AG10803 (cell line): ENCODE measurements around the gene JOSD2.

ENCODE experiments used
- DNase-seq: peaks from one replicate; pipeline ENCODE4 v3.0.0; 2010; ENCODE audit warnings: low read depth
- H3K4me3 ChIP-seq: 2 replicates; pipeline ENCODE4 v1.5.1; 2011; ENCODE audit warnings: mild to moderate bottlenecking, low read length, control low read depth
- TF ChIP-seq, protein P1 (sequence below): conservative IDR thresholded peaks from 2 replicates; pipeline ENCODE4 v1.5.1; 2011; ENCODE audit warnings: mild to moderate bottlenecking, low read length, control low read depth, inconsistent platforms

The JOSD2 gene

DNA sequence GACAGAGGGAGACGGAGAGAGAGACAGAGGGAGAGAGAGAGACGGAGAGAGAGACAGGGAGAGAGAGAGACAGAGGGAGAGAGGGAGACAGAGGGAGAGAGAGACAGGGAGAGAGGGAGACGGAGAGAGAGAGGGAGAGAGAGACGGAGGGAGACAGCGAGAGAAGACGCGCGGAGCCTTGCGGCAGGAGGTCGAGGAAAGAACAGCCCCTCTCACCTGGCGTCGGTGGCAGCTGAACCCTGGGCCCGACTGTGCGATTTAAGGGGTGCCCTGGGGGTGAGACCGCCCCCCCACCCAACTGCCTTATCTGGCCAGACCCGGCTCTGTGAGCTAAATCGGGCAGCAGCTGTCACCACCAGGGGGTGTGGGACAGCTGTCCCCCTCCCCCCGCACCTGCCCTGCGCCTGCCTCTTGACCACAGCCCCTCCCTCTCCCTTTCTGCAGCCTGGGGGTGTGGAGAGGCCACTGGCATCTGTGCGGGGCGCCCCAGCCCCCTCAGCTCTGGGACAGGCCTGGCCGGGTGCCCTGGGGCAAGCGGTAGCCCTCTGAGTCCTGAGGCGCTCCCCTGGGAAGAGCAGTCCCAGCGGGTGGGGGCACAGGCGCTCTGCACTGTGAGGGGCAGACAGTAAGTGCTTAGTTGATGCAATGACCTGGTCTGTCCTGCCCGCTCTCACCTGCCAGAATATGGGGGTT is 10.8 kb downstream of the JOSD2 start:
- TF ChIP-seq, protein P1, sequence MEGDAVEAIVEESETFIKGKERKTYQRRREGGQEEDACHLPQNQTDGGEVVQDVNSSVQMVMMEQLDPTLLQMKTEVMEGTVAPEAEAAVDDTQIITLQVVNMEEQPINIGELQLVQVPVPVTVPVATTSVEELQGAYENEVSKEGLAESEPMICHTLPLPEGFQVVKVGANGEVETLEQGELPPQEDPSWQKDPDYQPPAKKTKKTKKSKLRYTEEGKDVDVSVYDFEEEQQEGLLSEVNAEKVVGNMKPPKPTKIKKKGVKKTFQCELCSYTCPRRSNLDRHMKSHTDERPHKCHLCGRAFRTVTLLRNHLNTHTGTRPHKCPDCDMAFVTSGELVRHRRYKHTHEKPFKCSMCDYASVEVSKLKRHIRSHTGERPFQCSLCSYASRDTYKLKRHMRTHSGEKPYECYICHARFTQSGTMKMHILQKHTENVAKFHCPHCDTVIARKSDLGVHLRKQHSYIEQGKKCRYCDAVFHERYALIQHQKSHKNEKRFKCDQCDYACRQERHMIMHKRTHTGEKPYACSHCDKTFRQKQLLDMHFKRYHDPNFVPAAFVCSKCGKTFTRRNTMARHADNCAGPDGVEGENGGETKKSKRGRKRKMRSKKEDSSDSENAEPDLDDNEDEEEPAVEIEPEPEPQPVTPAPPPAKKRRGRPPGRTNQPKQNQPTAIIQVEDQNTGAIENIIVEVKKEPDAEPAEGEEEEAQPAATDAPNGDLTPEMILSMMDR, result no peak
- DNase-seq, result no peak
- no peak overlapping the region for H3K4me3 ChIP-seq

DNA sequence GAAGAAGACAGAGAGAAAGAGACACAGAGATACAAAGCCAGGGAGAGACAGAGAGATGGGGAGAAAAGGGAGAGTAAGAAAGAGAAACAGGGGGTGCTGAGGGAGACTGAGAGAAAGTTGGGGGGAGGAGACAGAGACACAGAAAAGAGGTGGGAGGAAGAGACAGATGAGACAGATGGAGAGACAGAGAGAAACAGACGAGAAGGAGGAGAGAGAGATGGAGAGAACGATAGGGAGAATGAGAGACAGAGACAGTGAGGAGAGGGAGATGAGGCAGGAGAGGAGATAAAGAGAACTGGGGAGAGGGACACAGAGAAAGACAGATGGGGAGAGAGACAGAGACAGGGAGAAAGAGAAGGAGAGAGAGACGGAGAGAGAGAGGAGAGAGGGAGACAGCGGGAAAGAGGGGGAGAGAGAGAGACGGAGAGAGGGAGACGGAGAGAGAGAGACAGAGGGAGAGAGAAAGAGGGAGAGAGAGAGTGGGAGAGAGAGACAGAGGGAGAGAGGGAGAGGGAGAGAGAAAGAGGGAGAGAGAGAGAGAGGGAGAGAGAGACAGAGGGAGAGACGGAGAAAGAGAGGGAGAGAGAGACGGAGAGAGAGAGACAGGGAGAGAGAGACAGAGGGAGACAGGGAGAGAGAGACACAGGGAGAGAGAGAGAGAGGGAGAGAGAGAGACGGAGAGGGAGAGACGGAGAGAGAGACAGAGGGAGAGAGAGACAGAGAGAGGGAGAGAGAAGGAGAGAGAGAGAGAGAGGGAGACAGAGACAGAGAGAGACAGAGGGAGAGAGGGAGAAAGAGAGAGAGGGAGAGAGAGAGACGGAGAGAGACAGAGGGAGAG is 12.6 kb downstream of the JOSD2 start:
- DNase-seq, result no peak
- TF ChIP-seq, protein P1, result no peak
- no peak overlapping the region for H3K4me3 ChIP-seq

DNA sequence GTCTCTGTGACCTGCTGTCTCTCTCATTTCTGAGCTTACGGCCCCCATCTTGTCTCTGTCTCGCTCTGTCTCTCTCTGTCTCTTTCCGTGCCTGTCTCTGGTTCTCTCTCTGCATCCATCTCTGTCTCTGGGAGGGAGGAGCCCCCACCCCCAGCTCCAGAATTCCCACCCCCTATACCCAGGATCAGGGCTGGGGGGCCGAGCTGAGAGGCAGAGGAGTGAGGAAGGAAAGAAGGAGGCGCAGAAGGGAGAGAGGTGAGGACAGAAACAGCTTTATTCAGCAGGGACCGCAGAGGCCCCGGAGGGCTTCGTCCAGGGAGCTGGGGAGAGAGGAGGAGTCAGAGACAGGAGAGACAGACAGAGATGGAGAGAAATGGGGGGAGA is 14.0 kb downstream of the JOSD2 start:
- no peak for DNase-seq
- H3K4me3 ChIP-seq, result no peak overlapping the region
- TF ChIP-seq, protein P1, result no peak

DNA sequence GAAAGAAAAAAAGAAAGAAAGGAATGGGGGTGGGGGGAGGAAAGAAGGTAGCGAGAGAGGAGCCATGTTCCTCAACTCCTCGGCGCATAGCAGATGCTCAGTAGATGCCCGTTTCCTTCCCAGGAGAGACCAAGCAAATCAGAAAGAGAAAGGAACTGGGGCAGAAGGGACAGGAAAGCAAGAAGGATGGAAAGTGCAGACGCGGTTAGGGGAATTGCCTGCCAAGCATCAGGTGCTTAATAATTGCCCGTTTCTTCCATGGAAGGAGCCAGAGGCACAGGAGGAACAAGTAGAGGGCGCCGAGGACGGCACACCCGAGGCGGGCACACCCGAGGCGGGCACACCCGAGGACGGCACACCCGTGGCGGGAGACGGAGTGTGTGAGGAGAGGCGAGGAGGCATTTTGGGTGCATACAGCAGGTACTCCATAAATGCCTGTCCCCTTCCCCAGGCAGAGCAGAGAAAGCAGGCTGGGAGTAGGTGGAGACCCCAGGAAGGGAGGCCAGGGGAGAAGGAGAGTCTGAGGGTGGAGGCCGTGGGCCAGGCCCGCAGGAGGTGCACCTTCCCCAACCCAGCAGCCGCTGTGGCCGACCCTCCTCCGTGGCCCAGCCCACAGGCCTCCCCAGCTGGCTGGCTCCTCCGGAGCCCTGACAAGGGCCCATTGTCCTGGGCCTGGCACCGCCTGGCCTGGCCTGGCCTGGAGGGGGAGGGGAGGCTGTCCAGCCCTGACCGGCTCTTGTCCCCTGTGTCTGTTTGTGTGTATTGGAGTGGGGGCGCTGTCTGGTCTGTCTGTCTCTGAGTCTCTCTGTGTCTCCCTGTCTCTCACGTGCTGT is 14.6 kb downstream of the JOSD2 start:
- no peak overlapping the region for H3K4me3 ChIP-seq
- DNase-seq, result no peak
- TF ChIP-seq, protein P1, result no peak

DNA sequence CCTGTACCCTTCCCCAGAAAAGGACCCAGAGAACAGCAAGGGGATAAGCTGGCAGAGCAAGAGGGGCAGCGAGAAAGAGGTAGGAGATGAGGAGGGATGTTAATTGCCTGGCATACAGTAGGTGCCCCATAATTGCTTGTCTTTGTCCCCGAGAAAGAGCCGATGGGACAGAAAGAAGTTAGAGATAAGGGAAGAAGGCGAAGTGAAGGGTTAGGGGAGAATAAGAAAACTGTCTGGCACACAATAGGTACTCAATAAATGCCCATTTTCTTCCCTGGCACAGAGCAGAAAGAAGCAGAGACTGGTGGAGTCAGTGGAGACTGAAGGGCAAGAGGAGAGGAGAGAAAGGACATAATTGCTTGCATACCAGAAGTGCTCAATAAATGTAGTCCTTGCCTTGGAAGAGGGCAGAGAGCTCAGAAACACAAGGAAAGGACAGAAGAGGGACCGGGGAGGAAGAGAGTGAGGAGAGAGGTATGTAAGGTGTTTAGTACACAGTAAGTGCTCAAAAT is 15.9 kb downstream of the JOSD2 start:
- no peak for DNase-seq
- TF ChIP-seq, protein P1, result no peak

DNA sequence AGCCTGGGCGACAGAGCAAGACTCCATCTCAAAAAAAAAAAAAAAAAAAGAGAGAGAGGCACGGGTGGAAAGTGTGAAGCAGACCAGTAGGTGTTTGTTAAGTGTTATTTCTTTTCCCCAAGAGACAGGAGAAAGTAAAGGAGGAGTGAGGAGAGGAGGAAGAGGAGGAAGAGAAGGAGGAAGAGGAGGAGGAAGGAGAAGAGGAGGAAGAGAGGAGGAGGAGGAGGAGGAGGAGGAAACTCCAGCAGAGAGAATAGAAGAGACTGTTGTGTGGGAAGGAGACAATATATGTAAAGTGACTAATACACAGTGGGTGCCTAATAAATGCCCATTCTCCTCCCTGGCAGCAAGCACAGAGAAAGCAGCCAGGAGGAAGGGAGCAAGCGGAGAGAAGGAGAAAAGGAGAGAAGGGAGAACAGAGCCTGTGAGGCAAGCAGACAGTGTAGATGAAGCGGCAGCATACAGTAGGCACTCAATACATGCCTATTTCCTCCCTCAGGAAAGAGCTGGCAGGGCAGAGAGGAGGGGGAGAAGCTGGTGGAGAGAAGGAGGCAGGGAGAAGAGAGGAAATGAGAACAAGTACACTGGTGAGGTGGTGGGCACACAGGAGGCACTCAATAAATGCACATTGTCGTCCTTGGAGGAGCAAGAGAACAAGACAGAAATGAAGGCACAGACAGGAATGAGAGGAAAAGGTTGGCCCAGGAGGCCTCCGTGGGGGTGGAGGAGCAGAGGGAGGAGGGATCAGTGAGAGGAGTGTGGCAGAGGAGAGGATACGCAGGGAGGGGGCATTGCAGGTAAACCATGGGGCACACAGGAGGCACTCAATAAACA is 16.6 kb downstream of the JOSD2 start:
- TF ChIP-seq, protein P1, result no peak
- no peak overlapping the region for H3K4me3 ChIP-seq
- no peak for DNase-seq

More for the DNA sequence above, 15.9 kb downstream of the JOSD2 start:
- no peak overlapping the region for H3K4me3 ChIP-seq
